Skeletal muscle cell (primary cell): ENCODE data around the gene HUWE1.

Experiments
- DNase-seq: peaks from one replicate; pipeline ENCODE4 v3.0.0-alpha.2; 2010; ENCODE audit warnings: low read depth
- H3K4me3 ChIP-seq: 2 replicates; pipeline ENCODE4 v1.5.1; 2011; ENCODE audit warnings: low read depth, mild to moderate bottlenecking, control low read depth, low read length, moderate library complexity

Gene HUWE1

GRCh38 chrX:53630261-53630660 is 56.3 kb downstream of the HUWE1 start:
- no peak overlapping the region for H3K4me3 ChIP-seq
- no peak for DNase-seq

GRCh38 chrX:53622431-53622830 is 64.1 kb downstream of the HUWE1 start:
- DNase-seq = no peak
- no peak overlapping the region for H3K4me3 ChIP-seq

GRCh38 chrX:53621418-53621986 is 65.0 kb downstream of the HUWE1 start:
- no peak overlapping the region for H3K4me3 ChIP-seq
- no peak for DNase-seq

- DNase-seq = no peak
- no peak overlapping the region for H3K4me3 ChIP-seq
Measured at GRCh38 chrX:53616946-53617345, 69.6 kb downstream of the HUWE1 start.

- DNase-seq = no peak
- H3K4me3 ChIP-seq = no peak overlapping the region
Measured at GRCh38 chrX:53606456-53606855, 80.1 kb downstream of the HUWE1 start.

GRCh38 chrX:53605004-53605403 is 81.5 kb downstream of the HUWE1 start:
- H3K4me3 ChIP-seq = no peak overlapping the region
- DNase-seq = no peak

- DNase-seq = no peak
Measured at GRCh38 chrX:53599781-53600396, 86.6 kb downstream of the HUWE1 start.

GRCh38 chrX:53598169-53598568 is 88.3 kb downstream of the HUWE1 start:
- H3K4me3 ChIP-seq = no peak overlapping the region
- no peak for DNase-seq

More at GRCh38 chrX:53599781-53600396, 86.6 kb downstream of the HUWE1 start:
- H3K4me3 ChIP-seq = no peak overlapping the region

- no peak overlapping the region for H3K4me3 ChIP-seq
- no peak for DNase-seq
Measured at GRCh38 chrX:53595266-53595810, 91.2 kb downstream of the HUWE1 start.

GRCh38 chrX:53594354-53594753 is 92.2 kb downstream of the HUWE1 start:
- no peak overlapping the region for H3K4me3 ChIP-seq
- DNase-seq = peak; percentile 4

GRCh38 chrX:53587795-53588420 is 98.6 kb downstream of the HUWE1 start:
- H3K4me3 ChIP-seq = no peak overlapping the region
- no peak for DNase-seq

GRCh38 chrX:53584891-53585290 is 101.6 kb downstream of the HUWE1 start:
- DNase-seq = no peak
- H3K4me3 ChIP-seq = no peak overlapping the region

GRCh38 chrX:53583571-53583970 is 102.9 kb downstream of the HUWE1 start:
- DNase-seq = no peak
- H3K4me3 ChIP-seq = no peak overlapping the region

- no peak for DNase-seq
- no peak overlapping the region for H3K4me3 ChIP-seq
Measured at GRCh38 chrX:53580742-53581504, 105.6 kb downstream of the HUWE1 start.

- no peak overlapping the region for H3K4me3 ChIP-seq
- no peak for DNase-seq
Measured at GRCh38 chrX:53571494-53571893, 115.0 kb downstream of the HUWE1 start.

- DNase-seq = no peak
- no peak overlapping the region for H3K4me3 ChIP-seq
Measured at GRCh38 chrX:53563324-53563723, 123.2 kb downstream of the HUWE1 start.

- no peak overlapping the region for H3K4me3 ChIP-seq
- DNase-seq = no peak
Measured at GRCh38 chrX:53561912-53562311, 124.6 kb downstream of the HUWE1 start.

- no peak overlapping the region for H3K4me3 ChIP-seq
- no peak for DNase-seq
Measured at GRCh38 chrX:53558646-53559045, 127.9 kb downstream of the HUWE1 start.

- DNase-seq = no peak
Measured at GRCh38 chrX:53556868-53557267, 129.7 kb downstream of the HUWE1 start.

More at GRCh38 chrX:53556868-53557267, 129.7 kb downstream of the HUWE1 start:
- no peak overlapping the region for H3K4me3 ChIP-seq
